Left lung (tissue), 10 donors: Measurements from ENCODE around the gene DRAXIN. TPM values are rescaled to one million over a fixed set of nuclear protein-coding genes. Genes with fewer than 3 reads are reported as not detected.

Experiments
- ATAC-seq: fragments of 200-7000 bp; cut with Tn5 transposase; one replicate; pipeline ENCODE4 v1.9.1; 2020; ENCODE audit warnings: moderate library complexity
- DNase-seq, 4 donors: peaks; one replicate each; pipeline ENCODE4 v3.0.0-alpha.2; 2013 to 2020
- H3K27ac ChIP-seq, 2 donors: fragments of 200-600 bp; sonication (generic) in 1 of 2; one replicate each; pipeline versions ENCODE4 v1.5.0 to v1.8.0; 2020 to 2021
- H3K27me3 ChIP-seq, 2 donors: fragments of 200-600 bp; sonication (generic) in 1 of 2; one replicate each; pipeline versions ENCODE4 v1.5.0 to v1.8.0; 2020 to 2021
- H3K36me3 ChIP-seq, 2 donors: fragments of 200-600 bp; sonication (generic) in 1 of 2; one replicate each; pipeline versions ENCODE4 v1.5.0 to v1.8.0; 2020 to 2021
- H3K4me1 ChIP-seq, 2 donors: fragments of 200-600 bp; one replicate each; pipeline ENCODE4 v1.8.0; 2021
- H3K4me3 ChIP-seq, 2 donors: fragments of 200-600 bp; sonication (generic) in 1 of 2; one replicate each; pipeline versions ENCODE4 v1.5.0 to v1.8.0; 2020 to 2021; ENCODE audit warnings: mild to moderate bottlenecking in 1 of 2
- H3K9me3 ChIP-seq, 2 donors: fragments of 200-600 bp; sonication (generic) in 1 of 2; one replicate each; pipeline versions ENCODE4 v1.5.0 to v1.8.0; 2020 to 2021
- CTCF ChIP-seq, 2 donors: fragments of 200-600 bp; sonication (generic) in 1 of 2; IDR thresholded peaks; one replicate each; pipeline versions ENCODE4 v1.5.0 to v1.8.0; 2021; ENCODE audit warnings: antibody characterized with exemption in 2 of 2
- intact Hi-C, 2 donors: fragments of 100-400 bp; cut with DNase I; formaldehyde crosslinking; loops; one replicate each; pipeline versions ENCODE4 v1.11.2 to v1.14.2; 2022
- polyA plus RNA-seq, 6 donors: library from polyadenylated mRNA; unstranded; fragments of 120-200 nt; gene quantifications; one replicate each; pipeline ENCODE4 v1.2.1, GENCODE V29; 2013; ENCODE audit not compliant: insufficient read length in 6 of 6
- total RNA-seq, 2 donors: library from RNA; stranded (reverse); fragmentation: NEBNext Ultra II Directional; extraction: Animal tissue kit (Norgen Biotek cat#: 25700); gene quantifications; one replicate each; pipeline ENCODE4 v1.2.1, GENCODE V29; 2021
- donor health status: DM: no; HTN: yes; CAD: no.
- donor health status: DM: no; HTN: no; CAD: no.

Gene DRAXIN
- total and polyA plus RNA-seq, 8 donors, result 0.10 to 3.2 (median 2.3) TPM

- H3K4me1 ChIP-seq, result peaks cover 0 to 32% of the 10 kb centered on the region in 2 donors
- intact Hi-C loops, result loop anchor here in 1 of 2 donors (5.0 kb wide), 1 partner anchor 67 kb away; the partner anchor contains the start of genes FBXO2 and FBXO44
- no peaks in the 10 kb centered on the region for H3K27me3 ChIP-seq
- no peaks in the 10 kb centered on the region for H3K9me3 ChIP-seq
- DNase-seq (peak in 3 of 4 donors; percentile 80 to 91 (median 86)), ATAC-seq (peak; percentile 96)
- peak; percentile 94 to 95 for TF ChIP-seq CTCF (IDR thresholded peaks at IDR 0.05)
- no peaks in the 10 kb centered on the region for H3K36me3 ChIP-seq
- H3K4me3 ChIP-seq, result peak overlapping the region; percentile 22 to 50
- H3K27ac ChIP-seq, result peak overlapping the region in 1 of 2 donors; percentile 95
Observed at GRCh38 chr1:11719313-11720032, 28.0 kb downstream of the DRAXIN start.

GRCh38 chr1:11720033-11720376 lies 28.5 kb downstream of the DRAXIN start:
- intact Hi-C loops, result loop anchor here in 1 of 2 donors (5.0 kb wide), 1 partner anchor 68 kb away; the partner anchor contains the start of genes FBXO2 and FBXO44
- H3K36me3 ChIP-seq, result no peaks in the 10 kb centered on the region
- H3K27ac ChIP-seq, result peak overlapping the region in 1 of 2 donors; percentile 95
- H3K27me3 ChIP-seq, result no peaks in the 10 kb centered on the region
- H3K9me3 ChIP-seq, result no peaks in the 10 kb centered on the region
- ATAC-seq (no peak), DNase-seq (no peak)
- TF ChIP-seq CTCF (IDR thresholded peaks at IDR 0.05), result peak in 1 of 2 donors; percentile 41
- peak overlapping the region in 1 of 2 donors; percentile 50 for H3K4me3 ChIP-seq
- peaks cover 0 to 37% of the 10 kb centered on the region in 2 donors for H3K4me1 ChIP-seq

GRCh38 chr1:11720525-11720924 lies 29.0 kb downstream of the DRAXIN start:
- no peak for ATAC-seq
- Histone ChIP-seq H3K9me3 (no peaks in the 10 kb centered on the region), H3K27me3 (no peaks in the 10 kb centered on the region), H3K4me3 (no peak overlapping the region), H3K27ac (no peak overlapping the region), H3K4me1 (peaks cover 0 to 43% of the 10 kb centered on the region in 2 donors), H3K36me3 (no peaks in the 10 kb centered on the region)
- no peak for DNase-seq
- intact Hi-C loops, result loop anchor here in 1 of 2 donors (5.0 kb wide), 1 partner anchor 68 kb away; the partner anchor contains the start of genes FBXO2 and FBXO44
- TF ChIP-seq CTCF (IDR thresholded peaks at IDR 0.05), result no peak

- no peaks in the 10 kb centered on the region for H3K9me3 ChIP-seq
- H3K36me3 ChIP-seq, result no peaks in the 10 kb centered on the region
- ATAC-seq, result no peak
- intact Hi-C loops, result loop anchor here in 1 of 2 donors (5.0 kb wide), 1 partner anchor 69 kb away; the partner anchor contains the start of genes FBXO2 and FBXO44
- H3K27me3 ChIP-seq, result no peaks in the 10 kb centered on the region
- H3K27ac ChIP-seq, result no peak overlapping the region
- DNase-seq, result no peak
- TF ChIP-seq CTCF (IDR thresholded peaks at IDR 0.05), result no peak
- H3K4me3 ChIP-seq, result no peak overlapping the region
- H3K4me1 ChIP-seq, result peaks cover 0 to 51% of the 10 kb centered on the region in 2 donors
Observed at GRCh38 chr1:11721311-11721710, 29.8 kb downstream of the DRAXIN start.

- no peak for ATAC-seq
- intact Hi-C loops, result loop anchor here in 1 of 2 donors (5.0 kb wide), 1 partner anchor 70 kb away; the partner anchor contains the start of genes FBXO2 and FBXO44
Observed at GRCh38 chr1:11722538-11722937, 31.0 kb downstream of the DRAXIN start.

More at GRCh38 chr1:11722538-11722937, 31.0 kb downstream of the DRAXIN start:
- no peak overlapping the region for H3K27ac ChIP-seq
- no peaks in the 10 kb centered on the region for H3K36me3 ChIP-seq
- peak in 1 of 4 donors; percentile 65 for DNase-seq
- no peak for TF ChIP-seq CTCF (IDR thresholded peaks at IDR 0.05)
- H3K27me3 ChIP-seq, result no peaks in the 10 kb centered on the region
- H3K9me3 ChIP-seq, result no peaks in the 10 kb centered on the region
- H3K4me1 ChIP-seq, result peaks cover 0 to 59% of the 10 kb centered on the region in 2 donors
- H3K4me3 ChIP-seq, result no peak overlapping the region
